Chondrocyte (in vitro differentiated cells): ENCODE results near the gene FAM78B. TPM values are rescaled to one million over a fixed set of nuclear protein-coding genes. Genes with fewer than 3 reads are reported as not detected.
A peak's percentile ranks its signal among the peaks of the same experiment; 100 is the strongest.

Experiments
- DNase-seq: peaks from one replicate; pipeline ENCODE4 v3.0.0; 2021; ENCODE audit warnings: mixed read lengths, low spot score
- H3K27ac Mint-ChIP-seq: one replicate; pipeline ENCODE4 v1.8.0; 2021; ENCODE audit warnings: mild to moderate bottlenecking, moderate library complexity, mixed read lengths; ENCODE audit not compliant: unreplicated experiment
- H3K27me3 Mint-ChIP-seq: 2 replicates; pipeline ENCODE4 v1.8.0; 2021; ENCODE audit warnings: low read depth, mixed read lengths
- H3K36me3 Mint-ChIP-seq: 2 replicates; pipeline ENCODE4 v1.8.0; 2021; ENCODE audit warnings: low read depth, mixed read lengths
- H3K4me1 Mint-ChIP-seq: 2 replicates; pipeline ENCODE4 v1.8.0; 2021; ENCODE audit warnings: low read depth, mild to moderate bottlenecking, mixed read lengths
- H3K4me3 Mint-ChIP-seq: one replicate; pipeline ENCODE4 v1.8.0; 2021; ENCODE audit warnings: mild to moderate bottlenecking, moderate library complexity, mixed read lengths; ENCODE audit not compliant: unreplicated experiment
- H3K9me3 Mint-ChIP-seq: 2 replicates; pipeline ENCODE4 v1.8.0; 2021; ENCODE audit warnings: low read depth, mixed read lengths
- CTCF ChIP-seq: fragments of 200-600 bp; sonication (generic); IDR thresholded peaks from 2 replicates; pipeline ENCODE4 v1.5.0; 2021; ENCODE audit warnings: antibody characterized with exemption, mild to moderate bottlenecking, moderate library complexity
- total RNA-seq: library from RNA; stranded (reverse); gene quantifications from 3 replicates; pipeline ENCODE4 v1.2.1, GENCODE V29; 2021

FAM78B gene
- total RNA-seq, 1 donor from 2014 or later: 0.22 TPM

- H3K27me3 Mint-ChIP-seq: peaks cover 31% of the 10 kb centered on the region
- H3K36me3 Mint-ChIP-seq: no peaks in the 10 kb centered on the region
- H3K9me3 Mint-ChIP-seq: no peaks in the 10 kb centered on the region
- H3K4me3 Mint-ChIP-seq: no peak overlapping the region
- peaks cover 3% of the 10 kb centered on the region for H3K4me1 Mint-ChIP-seq
- no peak overlapping the region for H3K27ac Mint-ChIP-seq
- no peak for TF ChIP-seq CTCF
- DNase-seq: no peak
Observed at GRCh38 chr1:166172106-166172505, 5.3 kb upstream of the FAM78B start.

- H3K27me3 Mint-ChIP-seq: peaks cover 33% of the 10 kb centered on the region
- no peak for DNase-seq
- H3K9me3 Mint-ChIP-seq: no peaks in the 10 kb centered on the region
- H3K36me3 Mint-ChIP-seq: no peaks in the 10 kb centered on the region
- H3K4me3 Mint-ChIP-seq: no peak overlapping the region
- H3K4me1 Mint-ChIP-seq: peaks cover 7% of the 10 kb centered on the region
- no peak for TF ChIP-seq CTCF
- H3K27ac Mint-ChIP-seq: no peak overlapping the region
Observed at GRCh38 chr1:166170726-166171125, 3.9 kb upstream of the FAM78B start.

GRCh38 chr1:166170075-166170474 lies 3.3 kb upstream of the FAM78B start:
- H3K36me3 Mint-ChIP-seq: no peaks in the 10 kb centered on the region
- peaks cover 13% of the 10 kb centered on the region for H3K4me1 Mint-ChIP-seq
- peaks cover 38% of the 10 kb centered on the region for H3K27me3 Mint-ChIP-seq
- no peaks in the 10 kb centered on the region for H3K9me3 Mint-ChIP-seq
- DNase-seq: no peak
- no peak for TF ChIP-seq CTCF
- H3K27ac Mint-ChIP-seq: no peak overlapping the region
- H3K4me3 Mint-ChIP-seq: no peak overlapping the region

- Mint-ChIP-seq H3K4me3 (no peak overlapping the region), H3K27ac (no peak overlapping the region), H3K4me1 (peaks cover 16% of the 10 kb centered on the region), H3K9me3 (no peaks in the 10 kb centered on the region), H3K27me3 (peaks cover 46% of the 10 kb centered on the region), H3K36me3 (no peaks in the 10 kb centered on the region)
- no peak for DNase-seq
- TF ChIP-seq CTCF: no peak
Observed at GRCh38 chr1:166169182-166169581, 2.4 kb upstream of the FAM78B start.

- Mint-ChIP-seq H3K36me3 (no peaks in the 10 kb centered on the region), H3K27me3 (peaks cover 59% of the 10 kb centered on the region), H3K4me3 (peak overlapping the region; percentile 58), H3K9me3 (no peaks in the 10 kb centered on the region), H3K4me1 (peaks cover 16% of the 10 kb centered on the region), H3K27ac (no peak overlapping the region)
- DNase-seq: no peak
- no peak for TF ChIP-seq CTCF
Observed at GRCh38 chr1:166167572-166167925, 748 bp upstream of the FAM78B start.
